NB4 (cell line): Measurements from ENCODE around the gene LCLAT1.

ENCODE experiments used
- TF ChIP-seq, protein P1 (sequence below): IDR thresholded peaks from one replicate; pipeline ENCODE4 v1.5.1; 2012; ENCODE audit warnings: low read depth, low read length
- TF ChIP-seq, protein P2 (sequence below): IDR thresholded peaks from 2 replicates; pipeline ENCODE4 v1.6.1; 2011; ENCODE audit warnings: low read depth, low read length

DNA sequence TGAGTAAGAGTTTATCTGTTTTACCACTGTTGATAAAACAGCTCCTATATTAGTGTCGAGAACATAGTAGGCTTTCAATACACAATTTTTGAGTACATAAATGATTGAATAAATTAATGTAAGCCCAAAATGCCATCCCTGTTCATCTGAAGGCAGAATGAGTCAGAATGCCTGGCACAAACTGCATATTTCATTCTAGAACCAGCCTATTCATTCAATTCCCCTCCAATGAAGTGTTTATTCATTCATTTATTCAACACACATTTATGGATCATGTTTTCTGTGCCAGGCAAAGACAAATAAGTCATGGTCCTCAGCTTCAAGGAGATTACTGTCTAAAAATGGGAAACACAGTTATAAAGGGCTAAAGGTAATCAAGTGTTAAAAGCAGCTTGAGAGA is 22.8 kb upstream of the LCLAT1 start:
- TF ChIP-seq, protein P1, sequence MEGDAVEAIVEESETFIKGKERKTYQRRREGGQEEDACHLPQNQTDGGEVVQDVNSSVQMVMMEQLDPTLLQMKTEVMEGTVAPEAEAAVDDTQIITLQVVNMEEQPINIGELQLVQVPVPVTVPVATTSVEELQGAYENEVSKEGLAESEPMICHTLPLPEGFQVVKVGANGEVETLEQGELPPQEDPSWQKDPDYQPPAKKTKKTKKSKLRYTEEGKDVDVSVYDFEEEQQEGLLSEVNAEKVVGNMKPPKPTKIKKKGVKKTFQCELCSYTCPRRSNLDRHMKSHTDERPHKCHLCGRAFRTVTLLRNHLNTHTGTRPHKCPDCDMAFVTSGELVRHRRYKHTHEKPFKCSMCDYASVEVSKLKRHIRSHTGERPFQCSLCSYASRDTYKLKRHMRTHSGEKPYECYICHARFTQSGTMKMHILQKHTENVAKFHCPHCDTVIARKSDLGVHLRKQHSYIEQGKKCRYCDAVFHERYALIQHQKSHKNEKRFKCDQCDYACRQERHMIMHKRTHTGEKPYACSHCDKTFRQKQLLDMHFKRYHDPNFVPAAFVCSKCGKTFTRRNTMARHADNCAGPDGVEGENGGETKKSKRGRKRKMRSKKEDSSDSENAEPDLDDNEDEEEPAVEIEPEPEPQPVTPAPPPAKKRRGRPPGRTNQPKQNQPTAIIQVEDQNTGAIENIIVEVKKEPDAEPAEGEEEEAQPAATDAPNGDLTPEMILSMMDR: no peak
- TF ChIP-seq, protein P2, sequence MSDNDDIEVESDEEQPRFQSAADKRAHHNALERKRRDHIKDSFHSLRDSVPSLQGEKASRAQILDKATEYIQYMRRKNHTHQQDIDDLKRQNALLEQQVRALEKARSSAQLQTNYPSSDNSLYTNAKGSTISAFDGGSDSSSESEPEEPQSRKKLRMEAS: no peak
